HCT116 (cell line): ENCODE results near the gene SPSB1. TPM values are rescaled to one million over a fixed set of nuclear protein-coding genes. Genes with fewer than 3 reads are reported as not detected.

Experiments
- ATAC-seq: fragments of 200-7000 bp; cut with Tn5 transposase; 2 replicates; pipeline ENCODE4 v1.9.1; 2020; ENCODE audit warnings: mild to moderate bottlenecking, moderate library complexity
- BruUV-seq: library from RNA; stranded (reverse); fragments of 400-500 nt; replicated peaks from 2 replicates; lab custom pipeline; 2021; lab: Mats Ljungman, UMichigan
- CTCF ChIA-PET: fragments of 300-600 bp; sonication (Branson Sonifier 250); formaldehyde crosslinking; loops from one replicate; lab custom pipeline; 2021; ENCODE audit warnings: antibody characterized with exemption; lab: Charles Lee
- POLR2A ChIA-PET: fragments of 300-600, 350-600 bp; sonication (Branson Sonifier 250); formaldehyde crosslinking; loops from one replicate; lab custom pipeline; 2021; ENCODE audit warnings: antibody characterized with exemption; lab: Charles Lee
- RAD21 ChIA-PET, 2 experiments: fragments of 300-600 bp; sonication (Branson Sonifier 250); formaldehyde crosslinking; loops; one replicate each; lab custom pipeline; 2023; ENCODE audit warnings: low total read pairs in 2 of 2; ENCODE audit not compliant: uncharacterized antibody in 2 of 2, unreplicated experiment in 2 of 2, low non-redundant PET in 1 of 2; lab: Charles Lee
- DNase-seq: peaks from one replicate; pipeline ENCODE4 v3.0.0-alpha.2; 2010; ENCODE audit warnings: low read depth, low spot score
- H2AFZ ChIP-seq: fragments of 200-600 bp; shearing (Covaris generic), sonication (generic); 2 replicates; pipeline ENCODE4 v1.6.1; 2017; ENCODE audit warnings: low read depth, mixed run types, mixed read lengths, antibody characterized with exemption, low read length; ENCODE audit not compliant: poor library complexity, severe bottlenecking
- H3K27ac ChIP-seq: 2 replicates; pipeline ENCODE4 v1.5.1; 2012; ENCODE audit warnings: low read depth, low read length
- H3K27me3 ChIP-seq: fragments of 200-600 bp; sonication (generic); 2 replicates; pipeline ENCODE4 v1.6.1; 2016; ENCODE audit warnings: mixed run types, low read length, mixed read lengths; ENCODE audit not compliant: insufficient read depth
- H3K36me3 ChIP-seq, 2 experiments: fragments of 200-500 bp in 1 of 2; fragments of 200-600 bp in 1 of 2; sonication (Bioruptor generic) in 1 of 2; sonication (generic) in 1 of 2; 2 replicates each; pipeline versions ENCODE4 v1.5.1 to v1.6.1; 2014 to 2016; ENCODE audit warnings: low read length in 2 of 2, inconsistent platforms in 1 of 2, mixed read lengths in 1 of 2, mixed run types in 1 of 2; ENCODE audit not compliant: insufficient read depth in 2 of 2, control insufficient read depth in 1 of 2
- H3K4me1 ChIP-seq, 2 experiments: fragments of 200-600 bp in 1 of 2; sonication (generic) in 1 of 2; 2 replicates each; pipeline versions ENCODE4 v1.5.1 to v1.6.1; 2012 to 2017; ENCODE audit warnings: low read length in 2 of 2, inconsistent platforms in 1 of 2, mild to moderate bottlenecking in 1 of 2, mixed read lengths in 1 of 2, mixed run types in 1 of 2, moderate library complexity in 1 of 2; ENCODE audit not compliant: insufficient read depth in 2 of 2, control insufficient read depth in 1 of 2
- H3K4me2 ChIP-seq: fragments of 200-600 bp; sonication (generic); 2 replicates; pipeline ENCODE4 v1.6.1; 2017; ENCODE audit warnings: mixed run types, low read length, mixed read lengths
- H3K4me3 ChIP-seq, 2 experiments: fragments of 200-600 bp in 1 of 2; sonication (generic) in 1 of 2; replicated peaks in 1 of 2; 2 replicates each; pipeline ENCODE4 v1.5.1; 2011 to 2016; ENCODE audit warnings: low read length in 2 of 2, control low read depth in 1 of 2, low read depth in 1 of 2, mild to moderate bottlenecking in 1 of 2, mixed read lengths in 1 of 2, mixed run types in 1 of 2
- H3K79me2 ChIP-seq: fragments of 200-600 bp; sonication (generic); 2 replicates; pipeline ENCODE4 v1.6.1; 2017; ENCODE audit warnings: mild to moderate bottlenecking, mixed run types, low read length, moderate library complexity, mixed read lengths; ENCODE audit not compliant: insufficient read depth
- H3K9ac ChIP-seq: fragments of 200-600 bp; sonication (generic); 2 replicates; pipeline ENCODE4 v1.6.1; 2016; ENCODE audit warnings: low read length, mixed read lengths
- H3K9me2 ChIP-seq: fragments of 200-600 bp; sonication (generic), shearing (Covaris generic); 2 replicates; pipeline ENCODE4 v1.6.1; 2017; ENCODE audit warnings: mixed run types, mild to moderate bottlenecking, moderate library complexity; ENCODE audit not compliant: insufficient read depth
- H3K9me3 ChIP-seq, 2 experiments: fragments of 200-500 bp in 1 of 2; fragments of 200-600 bp in 1 of 2; sonication (Bioruptor generic) in 1 of 2; sonication (generic) in 1 of 2; 2 replicates each; pipeline ENCODE4 v1.6.1; 2014 to 2017; ENCODE audit warnings: low read length in 2 of 2, mixed read lengths in 2 of 2, inconsistent platforms in 1 of 2, low read depth in 1 of 2, mild to moderate bottlenecking in 1 of 2, mixed run types in 1 of 2, moderate library complexity in 1 of 2; ENCODE audit not compliant: control insufficient read depth in 1 of 2, insufficient read depth in 1 of 2
- H4K20me1 ChIP-seq: fragments of 200-600 bp; sonication (generic), shearing (Covaris generic); 2 replicates; pipeline ENCODE4 v1.6.1; 2017; ENCODE audit warnings: mixed run types, mild to moderate bottlenecking, moderate library complexity; ENCODE audit not compliant: insufficient read depth
- CEBPB ChIP-seq: IDR thresholded peaks from 2 replicates; pipeline ENCODE4 v1.6.1; 2012; ENCODE audit warnings: low read depth
- CTCF ChIP-seq, 3 experiments: fragments of 200-600 bp in 1 of 3; sonication (generic) in 1 of 3; IDR thresholded peaks in 2 of 3; conservative IDR thresholded peaks in 1 of 3; 2 replicates each; pipeline ENCODE4 v1.5.1; 2012 to 2017; ENCODE audit warnings: low read depth in 2 of 3, low read length in 2 of 3, antibody characterized with exemption in 1 of 3, borderline replicate concordance in 1 of 3, control low read depth in 1 of 3, mild to moderate bottlenecking in 1 of 3, mixed read lengths in 1 of 3, mixed run types in 1 of 3, moderate library complexity in 1 of 3; ENCODE audit not compliant: insufficient read depth in 1 of 3
- ELF1 ChIP-seq: IDR thresholded peaks from 2 replicates; pipeline ENCODE4 v1.6.1; 2012; ENCODE audit warnings: low read depth, borderline replicate concordance
- EZH2phosphoT487 ChIP-seq: fragments of 200-600 bp; IDR thresholded peaks from 2 replicates; pipeline ENCODE4 v1.6.1; 2018; ENCODE audit warnings: antibody characterized with exemption, borderline replicate concordance
- FOSL1 ChIP-seq: IDR thresholded peaks from 2 replicates; pipeline ENCODE4 v1.6.1; 2012; ENCODE audit warnings: low read depth
- JUND ChIP-seq: IDR thresholded peaks from 2 replicates; pipeline ENCODE4 v1.6.1; 2012
- MAX ChIP-seq: IDR thresholded peaks from 2 replicates; pipeline ENCODE4 v1.6.1; 2012
- POLR2A ChIP-seq: IDR thresholded peaks from 2 replicates; pipeline ENCODE4 v1.7.0; 2011; ENCODE audit warnings: borderline replicate concordance; ENCODE audit not compliant: insufficient read depth, insufficient read length; ENCODE audit errors: extremely low read depth
- REST ChIP-seq: IDR thresholded peaks from 2 replicates; pipeline ENCODE4 v1.6.1; 2012; ENCODE audit warnings: low read depth
- SIN3A ChIP-seq: IDR thresholded peaks from 2 replicates; pipeline ENCODE4 v1.6.1; 2012; ENCODE audit warnings: low read depth
- SRF ChIP-seq: IDR thresholded peaks from 2 replicates; pipeline ENCODE4 v1.6.1; 2012; ENCODE audit warnings: low read depth
- TCF7L2 ChIP-seq: IDR thresholded peaks from 2 replicates; pipeline ENCODE4 v1.7.0; 2011; ENCODE audit warnings: borderline replicate concordance, inconsistent platforms; ENCODE audit not compliant: insufficient read depth, insufficient read length; ENCODE audit errors: extremely low read depth
- ZFX ChIP-seq: fragments of 450-650 bp; IDR thresholded peaks from 2 replicates; pipeline ENCODE4 v1.6.1; 2017
- intact Hi-C: fragments of 100-400 bp; cut with micrococcal nuclease; formaldehyde crosslinking; loops from 2 replicates; pipeline ENCODE4 v1.10.0; 2022
- total RNA-seq: library from RNA; stranded (reverse); gene quantifications from one replicate; pipeline ENCODE4 v1.2.1, GENCODE V29; 2021; ENCODE audit not compliant: unreplicated experiment
- TF ChIP-seq, protein P1 (sequence below): IDR thresholded peaks from 2 replicates; pipeline ENCODE4 v1.6.1; 2011; ENCODE audit warnings: mild to moderate bottlenecking, low read length, moderate library complexity; ENCODE audit not compliant: insufficient replicate concordance; ENCODE audit errors: extremely low read depth

The SPSB1 gene
- total RNA-seq, 1 experiment from 2014 or later: 10.8 TPM

- no peaks in the 10 kb centered on the region for H3K79me2 ChIP-seq
- peaks cover 0 to 4% of the 10 kb centered on the region in 2 experiments; a peak in 1 of 4 replicates for H3K36me3 ChIP-seq
- H2AFZ ChIP-seq: no peak overlapping the region
- ATAC-seq (0 out of 2 replicates have a peak, but pooled peaks have one; percentile 13), DNase-seq (no peak)
- no peak overlapping the region for H3K27ac ChIP-seq
- no peaks in the 10 kb centered on the region for H3K27me3 ChIP-seq
- no TSS peak for BruUV-seq
- no peaks in the 10 kb centered on the region for H3K9me3 ChIP-seq
- ChIA-PET POLR2A (no interaction called here), RAD21 (no interaction called here), CTCF (no interaction called here)
- no peak overlapping the region for H3K4me2 ChIP-seq
- no peak overlapping the region for H3K4me3 ChIP-seq
- H3K4me1 ChIP-seq: peaks cover 2 to 35% of the 10 kb centered on the region in 2 experiments; a peak in 2 of 4 replicates
- TF ChIP-seq SRF (no peak), POLR2A (no peak), CTCF (IDR thresholded peaks at IDR 0.05 in 2 of 3, conservative IDR thresholded peaks at IDR 0.05 in 1 of 3; ENCODE audit: borderline replicate concordance in 1 of 3, insufficient read depth in 1 of 3, low read depth in 2 of 3, low read length in 2 of 3) (no peak), ELF1 (no peak), MAX (no peak), SIN3A (no peak), JUND (no peak), ZFX (no peak), TCF7L2 (no peak), CEBPB (no peak), FOSL1 (no peak), EZH2phosphoT487 (no peak), REST (no peak)
- TF ChIP-seq, protein P1, sequence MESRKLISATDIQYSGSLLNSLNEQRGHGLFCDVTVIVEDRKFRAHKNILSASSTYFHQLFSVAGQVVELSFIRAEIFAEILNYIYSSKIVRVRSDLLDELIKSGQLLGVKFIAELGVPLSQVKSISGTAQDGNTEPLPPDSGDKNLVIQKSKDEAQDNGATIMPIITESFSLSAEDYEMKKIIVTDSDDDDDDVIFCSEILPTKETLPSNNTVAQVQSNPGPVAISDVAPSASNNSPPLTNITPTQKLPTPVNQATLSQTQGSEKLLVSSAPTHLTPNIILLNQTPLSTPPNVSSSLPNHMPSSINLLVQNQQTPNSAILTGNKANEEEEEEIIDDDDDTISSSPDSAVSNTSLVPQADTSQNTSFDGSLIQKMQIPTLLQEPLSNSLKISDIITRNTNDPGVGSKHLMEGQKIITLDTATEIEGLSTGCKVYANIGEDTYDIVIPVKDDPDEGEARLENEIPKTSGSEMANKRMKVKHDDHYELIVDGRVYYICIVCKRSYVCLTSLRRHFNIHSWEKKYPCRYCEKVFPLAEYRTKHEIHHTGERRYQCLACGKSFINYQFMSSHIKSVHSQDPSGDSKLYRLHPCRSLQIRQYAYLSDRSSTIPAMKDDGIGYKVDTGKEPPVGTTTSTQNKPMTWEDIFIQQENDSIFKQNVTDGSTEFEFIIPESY: no peak
- intact Hi-C loops: no loop called here
- H3K9me2 ChIP-seq: no peaks in the 10 kb centered on the region
- no peak overlapping the region for H3K9ac ChIP-seq
- no peaks in the 10 kb centered on the region for H4K20me1 ChIP-seq
Measured at GRCh38 chr1:9352377-9353134, 59.9 kb downstream of the SPSB1 start.
